ENCODE results near the gene CES5A.
"Not testable (repeated sequence)": the region's sequence is repeated elsewhere in the genome, so short reads cannot be mapped to it uniquely, and the experiment has no call there.

CES5A gene

GRCh38 chr16:55873122-55873521, 2.1 kb downstream of the CES5A start:
- DNase-seq = no peak

GRCh38 chr16:55872130-55872529, 3.0 kb downstream of the CES5A start:
- DNase-seq = no peak

GRCh38 chr16:55871411-55872038, 3.6 kb downstream of the CES5A start:
- no peak for DNase-seq

- no peak for DNase-seq
These were observed 6.2 kb downstream of the CES5A start for GRCh38 chr16:55868980-55869379.

- DNase-seq = no peak
These were observed 7.0 kb downstream of the CES5A start for GRCh38 chr16:55868137-55868536.

- no peak for DNase-seq
These were observed 13.9 kb downstream of the CES5A start for GRCh38 chr16:55861288-55861687.

- DNase-seq = not testable (repeated sequence)
These were observed 17.5 kb downstream of the CES5A start for GRCh38 chr16:55857650-55858049.

GRCh38 chr16:55856950-55857349, 18.2 kb downstream of the CES5A start:
- DNase-seq = no peak

- peak; percentile 14 for DNase-seq
These were observed 22.1 kb downstream of the CES5A start for GRCh38 chr16:55853114-55853513.

GRCh38 chr16:55849536-55849935, 25.6 kb downstream of the CES5A start:
- DNase-seq = no peak

- no peak for DNase-seq
These were observed 28.4 kb downstream of the CES5A start for GRCh38 chr16:55846598-55847346.

GRCh38 chr16:55843105-55843395, 32.1 kb downstream of the CES5A start:
- DNase-seq = no peak

GRCh38 chr16:55842369-55843104, 32.6 kb downstream of the CES5A start:
- DNase-seq = peak; percentile 51

- DNase-seq = no peak
These were observed 36.1 kb downstream of the CES5A start for GRCh38 chr16:55839115-55839514.

GRCh38 chr16:55836158-55836611, 39.0 kb downstream of the CES5A start:
- no peak for DNase-seq

GRCh38 chr16:55835581-55835980, 39.6 kb downstream of the CES5A start:
- DNase-seq = no peak

GRCh38 chr16:55835173-55835572, 40.0 kb downstream of the CES5A start:
- DNase-seq = not testable (repeated sequence)

GRCh38 chr16:55834049-55834448, 41.1 kb downstream of the CES5A start:
- DNase-seq = no peak

GRCh38 chr16:55832773-55833691, 42.1 kb downstream of the CES5A start, which contains the start of gene CES1:
Gene CES1, minus strand, starts transcription at chr16:55833096. Its CDS starts 41 bp downstream, at chr16:55833055.
- DNase-seq = no peak

GRCh38 chr16:55832425-55832772, 42.8 kb downstream of the CES5A start:
- DNase-seq = no peak

- no peak for DNase-seq
These were observed 44.4 kb downstream of the CES5A start for GRCh38 chr16:55830658-55831294.

GRCh38 chr16:55829232-55829631, 45.9 kb downstream of the CES5A start:
- not testable (repeated sequence) for DNase-seq

Data from fibroblast of skin of scalp (primary cell).